GM12801 (cell line): ENCODE results near the gene BTG3.

Experiments
- TF ChIP-seq, protein P1 (sequence below): IDR thresholded peaks from one replicate; pipeline ENCODE4 v1.5.1; 2011; ENCODE audit warnings: control low read depth; ENCODE audit not compliant: insufficient read length; ENCODE audit errors: extremely low read depth

The BTG3 gene, protein sequence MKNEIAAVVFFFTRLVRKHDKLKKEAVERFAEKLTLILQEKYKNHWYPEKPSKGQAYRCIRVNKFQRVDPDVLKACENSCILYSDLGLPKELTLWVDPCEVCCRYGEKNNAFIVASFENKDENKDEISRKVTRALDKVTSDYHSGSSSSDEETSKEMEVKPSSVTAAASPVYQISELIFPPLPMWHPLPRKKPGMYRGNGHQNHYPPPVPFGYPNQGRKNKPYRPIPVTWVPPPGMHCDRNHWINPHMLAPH

DNA sequence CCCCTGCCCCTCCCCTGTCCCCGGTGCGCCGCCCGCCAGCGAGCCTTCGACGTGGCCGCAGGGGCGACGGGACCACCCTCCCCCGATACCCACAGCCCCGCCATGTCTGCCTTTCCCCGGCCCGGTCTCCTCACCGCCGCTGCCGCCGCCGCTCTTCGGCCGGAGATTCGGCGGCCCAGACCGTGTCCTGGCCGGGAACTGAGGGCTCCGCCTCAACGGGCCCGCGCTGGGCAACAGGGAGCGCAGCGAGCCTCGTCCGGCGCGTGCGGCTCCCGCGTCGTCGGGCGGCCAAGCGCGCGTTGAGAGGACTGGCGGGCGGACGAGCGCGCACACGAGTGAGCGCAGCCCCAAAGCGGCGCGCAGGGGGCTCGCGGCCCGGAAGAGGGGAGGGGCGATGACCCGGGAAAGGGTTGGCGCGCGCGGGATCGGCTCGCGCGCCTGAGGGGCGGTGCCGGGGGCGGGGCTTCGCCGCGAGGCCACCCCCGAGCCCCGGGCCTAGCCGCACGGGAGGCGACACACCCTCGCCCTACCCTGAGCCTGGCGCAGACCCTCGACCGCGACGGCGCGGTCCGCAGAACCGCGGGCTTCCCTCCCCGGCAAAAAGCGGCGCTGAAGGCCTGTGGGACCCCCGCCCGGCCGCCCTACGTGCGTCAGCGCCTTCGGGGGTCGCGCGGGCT is at the start of gene BTG3:
Gene BTG3, minus strand, starts transcription at position 337 of the 677 bp plus-strand sequence. CDS start 3,757 bp downstream, outside the sequence.
- TF ChIP-seq, protein P1, sequence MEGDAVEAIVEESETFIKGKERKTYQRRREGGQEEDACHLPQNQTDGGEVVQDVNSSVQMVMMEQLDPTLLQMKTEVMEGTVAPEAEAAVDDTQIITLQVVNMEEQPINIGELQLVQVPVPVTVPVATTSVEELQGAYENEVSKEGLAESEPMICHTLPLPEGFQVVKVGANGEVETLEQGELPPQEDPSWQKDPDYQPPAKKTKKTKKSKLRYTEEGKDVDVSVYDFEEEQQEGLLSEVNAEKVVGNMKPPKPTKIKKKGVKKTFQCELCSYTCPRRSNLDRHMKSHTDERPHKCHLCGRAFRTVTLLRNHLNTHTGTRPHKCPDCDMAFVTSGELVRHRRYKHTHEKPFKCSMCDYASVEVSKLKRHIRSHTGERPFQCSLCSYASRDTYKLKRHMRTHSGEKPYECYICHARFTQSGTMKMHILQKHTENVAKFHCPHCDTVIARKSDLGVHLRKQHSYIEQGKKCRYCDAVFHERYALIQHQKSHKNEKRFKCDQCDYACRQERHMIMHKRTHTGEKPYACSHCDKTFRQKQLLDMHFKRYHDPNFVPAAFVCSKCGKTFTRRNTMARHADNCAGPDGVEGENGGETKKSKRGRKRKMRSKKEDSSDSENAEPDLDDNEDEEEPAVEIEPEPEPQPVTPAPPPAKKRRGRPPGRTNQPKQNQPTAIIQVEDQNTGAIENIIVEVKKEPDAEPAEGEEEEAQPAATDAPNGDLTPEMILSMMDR, result no peak

DNA sequence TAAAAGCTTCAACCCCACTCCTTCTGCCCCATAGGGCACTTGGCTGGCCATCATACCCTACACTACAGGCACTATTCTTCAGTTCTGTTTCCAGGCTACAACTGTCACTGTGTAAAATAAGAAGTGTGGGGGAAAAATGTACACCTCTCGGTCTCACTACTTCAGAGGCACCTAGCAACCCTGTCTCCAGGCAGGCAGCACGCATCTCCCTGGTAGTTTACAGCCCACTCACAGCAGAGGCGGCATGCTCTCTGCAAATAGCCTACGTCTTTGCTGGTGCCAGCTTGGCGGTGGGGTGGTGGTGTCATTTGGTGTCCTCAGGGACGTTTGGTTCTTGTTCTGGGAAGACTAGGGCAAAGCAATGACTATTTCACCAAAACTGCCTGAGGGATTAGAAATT is 48.2 kb upstream of the BTG3 start:
- TF ChIP-seq, protein P1, result no peak

DNA sequence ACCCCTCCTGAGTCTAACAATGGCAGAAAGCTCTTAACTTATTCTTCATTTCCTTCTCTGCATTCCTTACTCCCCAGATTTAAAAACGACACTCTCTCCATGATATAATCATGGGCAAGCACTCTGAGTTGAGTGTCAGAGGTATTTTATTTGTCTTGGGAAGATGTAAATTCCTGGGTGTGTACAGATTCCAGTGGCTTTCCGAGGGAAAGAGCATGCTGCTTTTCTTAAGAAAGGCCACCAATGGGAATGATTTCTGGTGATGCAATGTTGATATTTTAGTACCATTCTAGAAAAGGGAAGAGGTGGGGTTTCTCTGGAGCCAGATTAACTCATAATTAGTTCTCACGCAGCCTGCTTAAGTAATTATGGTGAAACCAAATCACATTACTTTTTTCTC is 47.8 kb upstream of the BTG3 start:
- TF ChIP-seq, protein P1, result no peak

DNA sequence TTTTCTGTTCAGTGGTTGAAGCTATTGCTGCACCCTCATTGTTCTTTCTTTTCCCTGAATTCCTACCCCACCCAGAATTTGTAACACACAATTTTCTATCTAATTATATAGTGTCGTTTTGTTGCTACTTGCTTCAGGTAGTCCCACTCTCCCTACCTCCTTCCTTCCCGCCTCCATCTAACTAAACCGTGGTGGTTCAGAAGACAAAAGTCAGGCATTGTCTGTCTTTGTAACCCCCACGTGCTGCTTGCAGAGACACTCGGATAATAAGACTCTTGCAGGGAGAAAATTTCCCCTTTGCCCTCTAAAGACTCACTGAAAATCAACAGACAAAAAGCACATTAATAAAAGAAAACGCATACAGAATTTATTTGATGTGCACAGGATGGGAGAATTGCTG is 46.2 kb upstream of the BTG3 start:
- TF ChIP-seq, protein P1, result no peak

DNA sequence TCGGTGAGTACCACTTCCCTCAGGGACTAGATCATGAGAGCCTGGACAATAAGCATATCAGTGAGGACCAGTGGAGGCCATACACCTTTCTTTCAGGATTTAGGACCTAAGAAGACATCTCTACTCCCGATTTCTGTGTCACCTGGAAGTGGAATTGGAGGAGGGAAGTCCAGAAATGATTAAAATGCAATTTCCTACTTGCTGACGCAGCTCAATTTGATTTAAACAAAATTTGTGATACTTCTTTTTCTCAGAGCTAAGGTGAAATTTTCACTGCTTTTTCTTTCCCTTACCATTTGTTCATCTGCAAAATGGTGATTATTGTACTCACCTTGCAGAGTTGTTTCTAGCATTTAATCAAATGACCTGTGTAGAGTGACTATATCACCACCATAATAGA is 38.8 kb upstream of the BTG3 start:
- TF ChIP-seq, protein P1, result no peak

DNA sequence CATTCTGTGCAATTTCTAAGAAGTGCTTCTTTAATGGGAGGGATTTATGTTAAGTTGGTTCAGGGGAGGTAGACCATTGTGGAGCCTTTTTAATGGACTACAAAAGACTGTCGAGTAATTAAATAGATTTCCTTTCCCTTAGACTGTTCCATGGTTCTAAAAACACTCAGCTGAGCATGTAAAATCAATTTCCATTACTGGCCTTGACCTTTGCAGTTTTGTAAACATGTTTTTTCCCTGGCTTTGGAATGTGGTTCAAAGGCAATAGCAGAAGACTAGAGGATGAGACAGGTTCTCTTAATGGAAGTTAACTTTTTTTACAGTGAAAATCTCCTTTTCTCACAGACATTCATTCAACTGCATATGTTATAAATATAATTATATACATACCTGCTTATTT is 37.6 kb upstream of the BTG3 start:
- TF ChIP-seq, protein P1, result no peak

DNA sequence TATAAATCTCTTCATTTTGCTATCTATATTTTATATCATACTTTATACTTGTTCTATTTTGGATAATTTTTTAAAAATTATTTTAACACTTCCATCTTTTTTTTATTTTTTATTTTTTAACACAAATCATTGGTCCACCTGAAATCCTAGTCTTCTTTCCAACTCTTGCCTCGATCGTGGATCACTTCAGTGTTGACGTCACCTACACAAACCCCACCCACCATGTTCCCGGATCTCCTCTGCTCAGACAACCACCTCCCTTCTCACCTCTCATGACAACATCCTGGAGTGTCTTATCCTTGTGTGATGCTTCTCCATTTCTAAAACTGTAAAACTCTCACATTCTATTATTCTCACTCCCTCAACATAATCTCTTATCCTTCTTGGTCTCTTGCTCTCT is 34.1 kb upstream of the BTG3 start:
- TF ChIP-seq, protein P1, result no peak
